Fibroblast of lung (primary cell): ENCODE results near the gene STK16.

Experiments
- EZH2 ChIP-seq: IDR thresholded peaks from 2 replicates; pipeline ENCODE4 v1.5.1; 2012; ENCODE audit warnings: low read length, control low read depth, mild to moderate bottlenecking; ENCODE audit errors: missing control alignments
- TF ChIP-seq, protein P1 (sequence below), 2 donors: IDR thresholded peaks in 1 of 2; conservative IDR thresholded peaks in 1 of 2; 1 replicate in 1 of 2; 2 replicates in 1 of 2; pipeline ENCODE4 v1.5.1; 2011 to 2012; ENCODE audit warnings: low read length in 2 of 2, control low read depth in 1 of 2, inconsistent platforms in 1 of 2, low read depth in 1 of 2, mild to moderate bottlenecking in 1 of 2

GRCh38 chr2:219210196-219210885 lies 34.9 kb upstream of the STK16 start:
- TF ChIP-seq, protein P1, sequence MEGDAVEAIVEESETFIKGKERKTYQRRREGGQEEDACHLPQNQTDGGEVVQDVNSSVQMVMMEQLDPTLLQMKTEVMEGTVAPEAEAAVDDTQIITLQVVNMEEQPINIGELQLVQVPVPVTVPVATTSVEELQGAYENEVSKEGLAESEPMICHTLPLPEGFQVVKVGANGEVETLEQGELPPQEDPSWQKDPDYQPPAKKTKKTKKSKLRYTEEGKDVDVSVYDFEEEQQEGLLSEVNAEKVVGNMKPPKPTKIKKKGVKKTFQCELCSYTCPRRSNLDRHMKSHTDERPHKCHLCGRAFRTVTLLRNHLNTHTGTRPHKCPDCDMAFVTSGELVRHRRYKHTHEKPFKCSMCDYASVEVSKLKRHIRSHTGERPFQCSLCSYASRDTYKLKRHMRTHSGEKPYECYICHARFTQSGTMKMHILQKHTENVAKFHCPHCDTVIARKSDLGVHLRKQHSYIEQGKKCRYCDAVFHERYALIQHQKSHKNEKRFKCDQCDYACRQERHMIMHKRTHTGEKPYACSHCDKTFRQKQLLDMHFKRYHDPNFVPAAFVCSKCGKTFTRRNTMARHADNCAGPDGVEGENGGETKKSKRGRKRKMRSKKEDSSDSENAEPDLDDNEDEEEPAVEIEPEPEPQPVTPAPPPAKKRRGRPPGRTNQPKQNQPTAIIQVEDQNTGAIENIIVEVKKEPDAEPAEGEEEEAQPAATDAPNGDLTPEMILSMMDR (conservative IDR thresholded peaks at IDR 0.05 in 1 of 2, IDR thresholded peaks at IDR 0.05 in 1 of 2; ENCODE audit: low read depth in 1 of 2, low read length in 2 of 2) = no peak
- no peak for TF ChIP-seq EZH2
